ENCODE data around the gene PXK. TPM values are rescaled to one million over a fixed set of nuclear protein-coding genes. Genes with fewer than 3 reads are reported as not detected.
A peak's percentile ranks its signal among the peaks of the same experiment; 100 is the strongest.
"Not testable (repeated sequence)": the region's sequence is repeated elsewhere in the genome, so short reads cannot be mapped to it uniquely, and the experiment has no call there.

The PXK gene
- total RNA-seq, 1 donor from 2014 or later, result 23.2 TPM

- DNase-seq (ENCODE audit: low spot score), result no peak
Measured at GRCh38 chr3:58323529-58324390, 8.9 kb upstream of the PXK start.

- DNase-seq (ENCODE audit: low spot score), result no peak
Measured at GRCh38 chr3:58324391-58325390, 8.0 kb upstream of the PXK start.

- DNase-seq (ENCODE audit: low spot score), result no peak
Measured at GRCh38 chr3:58325525-58325992, 7.1 kb upstream of the PXK start.

GRCh38 chr3:58326267-58326900, 6.3 kb upstream of the PXK start:
- no peak for DNase-seq (ENCODE audit: low spot score)

GRCh38 chr3:58329150-58329921, 3.4 kb upstream of the PXK start:
- DNase-seq (ENCODE audit: low spot score), result no peak

GRCh38 chr3:58329922-58330413, 2.7 kb upstream of the PXK start:
- DNase-seq (ENCODE audit: low spot score), result no peak

GRCh38 chr3:58331593-58332152, 1.0 kb upstream of the PXK start:
- DNase-seq (ENCODE audit: low spot score), result no peak

GRCh38 chr3:58333206-58334012, 717 bp downstream of the PXK start:
- DNase-seq (ENCODE audit: low spot score), result no peak

GRCh38 chr3:58334013-58334321, 1.3 kb downstream of the PXK start:
- DNase-seq (ENCODE audit: low spot score), result no peak

GRCh38 chr3:58334506-58334884, 1.8 kb downstream of the PXK start:
- no peak for DNase-seq (ENCODE audit: low spot score)

GRCh38 chr3:58335652-58335947, 2.9 kb downstream of the PXK start:
- DNase-seq (ENCODE audit: low spot score), result no peak

GRCh38 chr3:58336135-58336882, 3.6 kb downstream of the PXK start:
- DNase-seq (ENCODE audit: low spot score), result no peak

GRCh38 chr3:58337190-58337589, 4.5 kb downstream of the PXK start:
- no peak for DNase-seq (ENCODE audit: low spot score)

- not testable (repeated sequence) for DNase-seq (ENCODE audit: low spot score)
Measured at GRCh38 chr3:58339146-58339545, 6.5 kb downstream of the PXK start.

GRCh38 chr3:58340594-58341244, 8.0 kb downstream of the PXK start:
- no peak for DNase-seq (ENCODE audit: low spot score)

GRCh38 chr3:58341376-58341775, 8.7 kb downstream of the PXK start:
- no peak for DNase-seq (ENCODE audit: low spot score)

- DNase-seq (ENCODE audit: low spot score), result peak; percentile 46
Measured at GRCh38 chr3:58342676-58343075, 10.0 kb downstream of the PXK start.

- DNase-seq (ENCODE audit: low spot score), result no peak
Measured at GRCh38 chr3:58345457-58345856, 12.8 kb downstream of the PXK start.

GRCh38 chr3:58346368-58346767, 13.7 kb downstream of the PXK start:
- DNase-seq (ENCODE audit: low spot score), result no peak
